ENCODE data around the gene TADA3.

Gene TADA3

DNA sequence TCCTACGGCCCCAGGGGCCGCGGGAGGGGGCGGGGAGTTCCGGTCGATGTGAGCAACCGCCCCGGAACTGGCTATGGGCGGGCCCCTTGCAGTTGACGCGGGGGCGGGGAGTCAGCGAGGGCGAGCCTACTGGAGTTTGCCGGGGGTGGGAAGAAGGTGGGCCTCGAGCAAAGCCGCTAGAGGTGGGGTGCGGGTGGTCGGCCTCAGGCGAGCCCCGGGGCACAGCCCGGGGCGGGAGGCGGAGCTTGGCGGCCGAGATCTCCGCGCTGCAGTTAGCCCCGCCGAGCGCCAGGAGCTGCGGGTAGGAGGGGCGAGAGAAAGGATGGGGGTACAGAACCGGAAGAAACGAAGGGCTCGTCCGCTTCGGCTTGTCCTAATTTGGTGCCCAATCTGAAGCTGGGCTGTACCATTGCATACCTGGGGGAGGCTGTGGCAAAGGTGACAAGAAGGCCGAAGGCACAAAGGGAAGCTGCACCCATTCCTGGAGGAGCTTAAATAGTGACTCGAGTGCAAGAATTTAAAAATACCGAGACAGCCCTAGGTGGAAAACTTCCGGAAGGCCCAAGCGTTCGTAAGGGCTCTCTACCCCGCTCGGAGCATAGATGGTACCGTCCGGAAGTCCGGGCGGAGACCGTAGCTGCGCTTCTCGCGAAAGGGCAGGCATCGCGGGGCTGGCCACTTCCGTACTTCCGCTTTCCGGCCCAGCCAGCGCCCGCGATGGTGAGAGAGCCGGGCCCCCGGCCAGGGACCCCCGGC is at the start of gene TADA3, which contains the start of gene ARPC4:
TADA3 (minus strand) TSS at position 69 of the 756 bp plus-strand sequence. CDS start 1,007 bp downstream, outside the sequence.
ARPC4 (plus strand) TSS at position 678 of the 756 bp plus-strand sequence; CDS start at position 718, 40 bp downstream.
- DNase-seq = peak; percentile 96

DNA sequence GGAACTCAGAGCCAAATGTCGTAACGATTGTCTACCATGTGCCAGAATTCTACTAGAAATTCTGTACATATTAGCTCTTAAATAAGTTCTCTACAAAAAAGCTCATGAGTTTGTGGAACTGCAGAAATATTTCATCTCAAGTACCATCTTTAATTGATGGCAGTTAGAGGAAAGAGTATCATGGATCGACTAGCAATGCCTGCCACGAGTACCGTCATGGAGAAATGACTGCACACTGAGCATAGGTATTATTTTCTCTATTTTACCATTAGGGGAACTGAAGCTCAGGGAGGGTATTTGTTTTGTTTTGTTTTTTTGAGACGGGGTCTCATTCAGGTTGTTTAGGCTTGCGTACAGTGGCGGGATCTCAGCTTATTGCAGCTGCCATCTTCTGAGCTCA is 48.7 kb upstream of the TADA3 start:
- DNase-seq = no peak

GRCh38 chr3:9838856-9839255 is 46.6 kb upstream of the TADA3 start:
- no peak for DNase-seq

DNA sequence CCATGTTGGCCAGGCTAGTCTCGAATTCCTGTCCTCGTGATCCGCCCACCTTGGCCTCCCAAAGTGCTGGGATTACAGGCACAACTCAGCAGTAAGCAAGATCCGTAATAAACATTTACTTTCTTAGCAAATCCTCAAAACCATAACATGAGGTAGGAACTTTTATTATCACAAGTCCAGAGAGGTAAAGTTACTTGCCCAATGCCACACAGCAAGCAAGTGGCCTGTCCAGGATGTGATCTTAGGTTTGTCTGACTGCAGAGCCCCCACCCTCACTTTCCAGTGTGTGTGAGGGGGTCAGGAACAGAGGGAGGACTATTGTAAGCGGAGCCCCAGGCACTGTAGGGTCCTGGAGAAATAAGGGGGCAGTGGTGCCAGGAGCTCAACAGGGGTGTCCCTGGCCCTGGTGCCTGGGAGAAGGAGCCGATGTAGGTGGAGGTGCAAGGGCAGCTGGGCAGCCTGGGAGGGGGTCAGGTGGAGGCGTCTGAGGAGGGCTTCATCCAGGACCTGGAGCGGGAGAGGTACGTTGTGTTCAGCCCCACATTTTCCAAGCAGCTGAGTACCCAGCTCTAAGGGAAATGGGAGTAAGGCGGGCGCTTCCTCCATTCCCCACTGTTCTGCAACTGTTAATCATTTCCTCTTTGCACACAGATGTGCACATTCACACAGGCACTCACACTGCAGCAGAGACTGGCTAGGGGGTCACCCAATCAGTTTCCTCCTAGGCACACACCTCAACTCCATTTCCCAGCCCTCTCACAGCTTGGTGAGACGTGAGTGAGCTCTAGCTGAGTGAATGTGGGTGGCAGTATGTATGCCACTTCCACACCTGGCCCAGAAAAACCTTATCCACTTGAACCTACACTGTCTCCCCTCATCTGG is 45.7 kb upstream of the TADA3 start:
- peak; percentile 69 for DNase-seq

DNA sequence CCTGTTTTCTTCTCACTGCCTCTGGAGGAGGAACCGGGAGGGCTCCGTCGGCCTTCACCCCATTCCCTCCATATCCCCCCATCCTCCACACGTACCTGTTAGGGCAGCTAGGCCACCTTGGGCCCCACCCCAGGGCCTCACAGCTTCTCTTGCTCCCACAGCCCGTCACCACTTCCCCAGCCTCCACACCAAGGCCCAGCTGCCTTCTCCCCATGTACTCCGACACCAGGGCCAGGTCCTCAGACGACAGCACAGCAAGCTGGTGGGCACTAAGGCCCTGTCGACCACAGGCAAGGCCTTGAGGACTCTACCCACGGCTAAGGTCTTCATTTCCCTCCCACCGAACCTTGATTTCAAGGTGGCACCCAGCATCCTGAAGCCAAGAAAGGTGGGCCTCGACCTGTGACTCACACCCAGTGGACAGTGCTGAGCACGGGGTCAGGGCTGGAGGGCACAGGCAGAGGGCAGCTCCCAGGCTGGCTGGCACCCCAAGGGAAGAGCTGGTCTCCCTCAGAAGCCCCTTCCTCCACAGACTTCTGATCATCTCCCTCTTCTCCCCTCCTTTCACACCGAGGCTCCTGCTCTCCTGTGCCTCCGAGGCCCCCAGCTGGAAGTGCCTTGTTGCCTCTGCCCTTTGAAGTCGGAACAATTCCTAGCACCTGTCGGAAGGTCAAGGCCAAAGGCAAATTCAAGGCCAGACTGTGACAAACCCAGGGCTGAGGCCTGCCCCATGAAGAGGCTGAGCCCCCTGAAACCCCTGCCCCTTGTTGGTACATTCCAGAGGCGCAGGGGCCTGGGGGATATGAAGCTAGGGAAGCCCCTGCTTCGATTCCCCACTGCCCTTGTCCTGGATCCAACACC is 42.5 kb upstream of the TADA3 start:
- no peak for DNase-seq

DNA sequence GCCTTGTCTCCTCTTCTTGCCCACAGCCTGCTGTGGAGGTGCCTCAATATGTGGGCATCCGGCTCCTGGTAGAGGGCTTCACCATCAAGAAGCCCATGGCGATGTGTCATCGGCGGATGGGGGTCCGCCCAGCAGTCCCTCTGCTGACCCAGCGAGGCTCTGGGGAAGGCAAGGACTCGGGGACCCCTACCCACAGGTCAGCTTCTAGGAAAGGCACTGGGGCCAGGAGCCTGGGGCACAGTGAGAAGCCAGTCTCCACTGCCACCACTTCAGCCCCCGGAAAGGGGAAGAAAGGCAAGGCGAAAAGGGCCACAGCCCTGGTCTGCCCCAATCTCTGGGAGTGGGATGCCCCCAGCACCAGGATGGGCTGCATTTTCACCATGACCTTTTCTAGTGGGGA is 40.8 kb upstream of the TADA3 start:
- DNase-seq = no peak

DNA sequence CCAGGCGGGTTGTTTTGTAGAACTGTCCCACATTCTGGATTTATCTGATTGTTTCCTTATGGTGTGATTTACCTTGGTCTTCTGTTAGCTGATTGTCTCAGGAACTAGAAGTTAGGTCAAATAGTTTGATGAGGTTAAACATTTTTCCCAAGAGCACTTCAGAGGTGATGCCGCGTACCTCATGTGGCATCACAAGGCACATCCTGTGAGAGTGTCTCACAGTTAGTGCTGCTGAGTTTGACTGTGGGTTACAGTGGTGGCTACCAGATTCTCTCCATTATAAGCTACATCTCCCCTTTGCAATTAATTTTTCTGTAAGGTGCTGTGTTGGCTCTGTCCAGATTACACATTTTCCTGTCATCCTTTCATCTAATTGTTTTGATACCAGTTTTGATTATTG is 39.0 kb upstream of the TADA3 start:
- DNase-seq = no peak

GRCh38 chr3:9828801-9829755 is 36.8 kb upstream of the TADA3 start:
- DNase-seq = no peak

DNA sequence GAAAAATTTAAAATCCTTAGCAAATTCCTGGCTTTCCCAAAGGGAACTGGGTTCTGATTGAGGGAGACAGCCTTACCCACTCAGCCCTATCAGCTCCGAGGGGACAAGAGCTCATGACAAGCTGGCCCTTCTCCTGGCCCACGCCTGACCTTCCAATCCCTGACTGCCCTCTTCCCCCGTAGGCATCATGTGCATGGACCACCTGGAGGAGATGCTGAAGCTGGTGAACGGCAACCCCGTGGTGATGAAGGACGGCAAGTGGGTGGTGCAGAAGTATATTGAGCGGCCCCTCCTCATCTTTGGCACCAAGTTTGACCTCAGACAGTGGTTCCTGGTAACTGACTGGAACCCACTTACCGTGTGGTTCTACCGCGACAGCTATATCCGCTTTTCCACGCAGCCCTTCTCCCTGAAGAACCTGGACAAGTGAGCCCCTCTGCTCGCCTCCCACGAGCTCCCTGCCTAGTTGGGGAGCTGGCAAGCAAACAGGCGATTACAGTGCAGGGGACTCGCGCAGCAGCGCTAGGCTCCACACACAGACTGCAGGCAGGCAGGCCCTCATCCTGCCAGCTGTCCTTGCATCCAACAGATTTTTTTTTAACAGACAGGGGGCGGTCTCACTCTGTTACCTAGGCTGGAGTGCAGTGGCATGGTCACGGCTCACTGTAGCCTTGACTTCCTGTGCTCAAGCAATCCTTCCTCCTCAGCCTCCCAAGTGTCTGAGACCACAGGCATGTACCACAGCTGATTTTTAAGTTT is 34.7 kb upstream of the TADA3 start:
- DNase-seq = peak; percentile 61

DNA sequence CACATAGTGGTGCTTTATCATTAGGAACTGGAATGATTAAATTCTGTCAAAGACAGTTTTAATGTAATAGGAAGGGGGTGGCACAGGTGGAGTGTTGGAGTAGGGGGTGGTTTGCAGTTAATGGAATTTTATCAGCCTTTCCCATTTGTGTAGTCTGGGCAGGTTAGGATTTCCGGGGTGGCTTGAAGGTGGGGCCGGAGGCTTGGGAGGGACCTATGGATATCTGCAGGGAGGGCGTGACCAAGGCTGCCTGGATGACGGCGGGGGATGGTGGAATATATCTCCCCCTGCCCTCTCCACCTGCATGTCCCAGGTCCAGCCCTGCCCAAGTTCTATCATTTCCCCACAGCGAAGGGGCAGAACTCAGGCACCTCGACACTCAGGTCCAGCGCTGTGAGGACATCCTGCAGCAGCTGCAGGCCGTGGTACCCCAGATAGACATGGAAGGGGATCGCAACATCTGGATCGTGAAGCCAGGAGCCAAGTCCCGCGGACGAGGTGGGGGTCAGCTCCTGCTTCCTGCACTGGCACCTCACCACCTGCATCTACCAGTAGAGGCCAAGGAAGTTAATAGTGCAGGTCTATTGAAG is 33.3 kb upstream of the TADA3 start:
- DNase-seq = no peak

GRCh38 chr3:9820946-9821345 is 28.7 kb upstream of the TADA3 start:
- no peak for DNase-seq

- no peak for DNase-seq
These were observed 28.3 kb upstream of the TADA3 start for GRCh38 chr3:9820543-9820942.

DNA sequence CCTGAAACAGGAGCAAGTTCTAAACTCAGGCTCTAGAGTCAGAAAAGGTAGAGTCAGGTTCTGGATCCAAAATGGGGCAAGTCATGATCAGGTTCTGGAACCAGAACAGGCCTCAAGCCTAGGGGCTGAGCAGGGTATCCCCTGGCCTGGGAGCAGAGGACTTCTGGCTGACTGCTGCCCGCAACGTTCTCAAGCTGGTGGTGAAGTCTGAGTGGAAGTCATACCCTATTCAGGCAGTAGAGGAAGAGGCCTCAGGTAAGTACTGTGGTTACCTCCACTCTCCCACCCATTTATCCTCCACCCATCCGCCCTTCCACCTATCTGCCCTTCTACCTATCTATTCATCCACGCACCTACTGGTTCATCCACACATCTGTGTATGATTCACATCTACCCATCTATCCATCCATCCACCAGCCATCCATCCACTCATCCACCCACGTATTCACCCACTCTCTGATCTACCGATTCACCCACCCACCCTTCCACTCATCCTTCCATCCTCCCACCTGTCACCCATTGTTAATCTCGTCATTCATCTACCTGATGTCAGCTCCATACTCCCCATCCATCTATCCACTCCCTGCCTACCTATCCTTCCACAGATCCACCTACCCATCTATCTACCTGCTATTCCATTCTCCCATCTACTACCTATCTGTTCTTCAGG is 26.5 kb upstream of the TADA3 start:
- DNase-seq = no peak

DNA sequence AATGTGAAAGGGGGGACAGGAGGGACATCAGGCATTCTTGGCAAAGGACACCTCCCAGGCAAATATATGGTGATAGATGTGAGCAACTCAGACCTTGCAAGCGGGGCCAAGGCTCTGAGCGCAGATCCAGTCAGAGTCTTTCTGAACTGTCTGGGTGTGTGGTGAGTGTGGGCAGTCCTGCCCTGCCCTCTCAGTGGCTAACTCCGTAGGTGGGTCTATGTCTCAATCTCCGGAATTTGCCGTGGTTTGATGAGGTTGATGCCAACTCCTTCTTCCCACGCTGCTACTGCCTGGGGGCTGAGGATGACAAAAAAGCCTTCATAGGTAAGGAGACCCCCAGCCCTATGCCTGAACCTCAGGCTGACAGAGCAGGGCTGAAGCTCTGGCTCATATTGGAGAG is 25.2 kb upstream of the TADA3 start:
- DNase-seq = no peak

DNA sequence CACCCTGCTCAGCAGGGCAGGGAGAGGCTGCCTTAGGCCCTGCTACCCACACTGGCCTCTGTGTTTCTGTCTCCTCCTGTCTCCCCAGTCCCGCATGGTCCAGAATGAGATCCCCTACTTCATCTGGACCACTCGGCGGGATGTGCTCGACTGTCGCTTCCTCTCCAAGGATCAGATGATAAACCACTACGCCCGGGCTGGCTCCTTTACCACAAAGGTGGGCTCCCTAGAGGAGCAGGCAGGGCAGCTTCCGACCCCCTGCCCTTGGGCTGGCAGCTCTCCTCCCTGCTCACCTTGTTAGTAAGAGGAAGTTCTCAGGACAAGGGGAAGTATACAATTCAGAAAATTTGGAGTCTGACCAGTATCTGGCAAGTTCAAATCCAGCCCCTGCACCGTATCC is 23.7 kb upstream of the TADA3 start:
- no peak for DNase-seq

DNA sequence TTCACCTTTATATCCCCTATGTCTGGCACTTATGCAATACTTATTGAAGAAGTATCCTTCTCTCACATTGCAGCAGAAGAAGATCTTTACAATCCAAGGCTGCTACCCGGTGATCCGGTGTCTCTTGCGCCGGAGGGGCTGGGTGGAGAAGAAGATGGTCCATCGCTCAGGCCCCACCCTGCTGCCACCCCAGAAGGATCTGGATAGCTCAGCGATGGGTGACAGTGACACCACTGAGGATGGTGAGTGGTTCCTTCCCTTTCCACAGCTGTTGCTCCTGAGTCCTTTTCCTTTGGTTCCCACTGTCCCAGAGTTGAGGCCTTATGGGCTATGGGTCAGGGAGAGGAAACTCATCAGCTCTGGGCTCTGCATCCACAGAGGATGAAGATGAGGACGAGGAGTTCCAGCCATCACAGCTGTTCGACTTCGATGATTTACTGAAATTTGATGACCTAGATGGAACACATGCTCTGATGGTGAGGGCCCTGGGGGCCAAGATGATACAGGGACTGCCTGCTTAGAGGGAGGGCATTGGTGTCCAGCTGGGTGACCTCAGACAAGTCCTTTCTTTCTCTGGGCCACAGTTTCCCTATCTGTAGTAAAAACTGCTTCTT is 20.7 kb upstream of the TADA3 start:
- no peak for DNase-seq

GRCh38 chr3:9810846-9811245 is 18.6 kb upstream of the TADA3 start:
- no peak for DNase-seq

DNA sequence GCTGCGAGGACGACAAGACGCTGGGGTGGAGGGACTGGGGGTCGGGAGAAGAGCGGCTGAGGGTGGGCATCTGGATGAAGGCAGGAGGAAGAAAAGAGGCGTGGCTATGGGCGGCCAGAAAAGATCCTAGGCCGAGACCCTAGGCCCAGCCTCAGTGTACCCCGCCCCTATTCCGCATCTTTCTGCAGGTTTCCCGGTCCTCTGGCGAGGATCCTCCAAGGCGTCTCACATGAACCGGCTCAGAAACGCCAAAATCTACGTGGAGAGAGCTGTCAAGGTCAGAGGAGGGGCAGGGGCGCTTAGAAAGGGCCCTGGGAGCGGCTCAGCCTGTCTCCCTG is 18.1 kb upstream of the TADA3 start:
- DNase-seq = no peak

DNA sequence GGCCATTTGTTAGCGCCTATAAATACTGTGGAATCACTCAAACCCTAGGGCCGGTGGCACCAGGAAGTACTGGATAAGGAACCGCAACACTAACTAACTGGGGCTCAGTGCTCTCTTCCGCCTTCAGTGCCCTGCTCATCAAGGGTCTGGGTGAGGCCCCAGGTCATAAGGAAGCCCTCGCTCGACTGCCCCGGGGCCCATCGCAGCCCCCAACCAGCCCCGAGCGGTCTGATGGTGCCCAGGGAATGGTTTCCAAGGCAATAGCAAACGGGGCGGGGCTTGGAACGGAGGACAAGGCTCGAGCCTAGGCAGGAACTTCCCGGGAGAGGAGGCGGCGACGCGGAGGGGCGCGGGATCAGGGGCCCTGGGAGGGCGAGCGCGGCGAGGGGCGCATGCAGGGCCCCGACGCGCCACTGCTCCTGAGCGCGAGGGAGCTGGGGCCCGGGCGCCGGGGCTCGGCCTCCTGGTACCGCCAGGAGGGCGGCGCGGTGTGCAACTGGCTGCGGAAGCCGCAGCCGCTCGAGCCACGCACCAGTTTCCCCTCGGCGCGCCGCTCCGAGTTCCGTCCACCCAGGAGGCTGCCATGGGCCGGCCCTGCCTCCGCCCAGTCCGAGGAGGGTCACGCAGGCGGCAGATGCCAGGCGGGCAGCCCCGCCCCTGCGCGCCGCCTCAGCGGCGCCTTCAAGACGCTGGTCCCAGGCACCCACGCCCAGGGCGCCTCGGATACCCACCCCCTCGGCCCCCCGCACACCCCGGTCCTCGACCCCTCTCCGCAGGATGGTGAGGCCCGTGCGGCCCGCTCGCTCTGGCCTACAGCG is 17.6 kb upstream of the TADA3 start, which contains the start of gene TTLL3:
TTLL3 (plus strand) TSS at position 648 of the 818 bp plus-strand sequence. CDS start 400 bp downstream, outside the sequence.
- DNase-seq = peak; percentile 75
